Left renal pelvis (tissue), 4 donors: ENCODE measurements around the gene DYNLL2. TPM values are rescaled to one million over a fixed set of nuclear protein-coding genes. Genes with fewer than 3 reads are reported as not detected.
"Not testable (repeated sequence)": the region's sequence is repeated elsewhere in the genome, so short reads cannot be mapped to it uniquely, and the experiment has no call there.

Experiments used
- DNase-seq, 4 donors: peaks; one replicate each; pipeline ENCODE4 v3.0.0-alpha.2; 2013; ENCODE audit warnings: low read depth in 4 of 4, low spot score in 3 of 4
- polyA plus RNA-seq, 4 donors: library from polyadenylated mRNA; unstranded; fragments of 120-200 nt; gene quantifications; one replicate each; pipeline ENCODE4 v1.2.1, GENCODE V29; 2013; ENCODE audit not compliant: insufficient read length in 4 of 4

The DYNLL2 gene
- 10 to 100 TPM; 58.6 to 85.3 (median 76.1) TPM for polyA plus RNA-seq

DNA sequence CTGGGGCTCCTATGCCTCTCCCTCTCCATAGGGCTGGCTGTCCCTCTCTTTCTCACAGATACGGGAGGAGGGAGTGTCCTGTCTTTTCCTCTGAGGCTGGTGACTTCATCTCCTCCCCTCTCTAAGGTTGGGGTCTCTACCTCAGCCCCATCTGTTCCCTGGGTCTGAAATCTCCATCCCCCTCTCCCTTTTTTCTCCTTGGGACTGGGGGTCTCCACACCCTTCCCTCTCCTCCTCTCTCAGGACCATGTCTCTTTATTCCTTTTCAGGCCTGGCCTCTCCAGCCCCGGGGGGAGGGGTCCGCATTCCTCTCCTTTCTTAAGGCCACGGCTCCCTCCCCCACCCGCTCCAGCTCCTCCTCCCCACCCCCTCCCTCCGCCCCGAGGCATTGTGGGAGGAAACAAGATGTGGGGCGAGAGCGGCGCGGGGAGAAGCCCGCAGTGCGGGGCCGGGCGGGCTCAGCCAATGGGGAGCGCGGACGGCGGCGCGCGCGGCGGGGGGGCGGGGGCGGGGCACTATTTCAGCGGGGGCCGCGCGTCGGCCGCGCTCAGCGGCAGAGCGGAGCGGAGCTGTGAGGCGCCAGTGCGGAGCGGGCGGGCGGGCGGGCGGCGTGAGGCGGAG, at the start of gene DYNLL2:
Gene DYNLL2 (plus strand): TSS at position 550 of the 621 bp plus-strand sequence. CDS start 3,672 bp downstream, outside the sequence.
- peak; percentile 82 to 94 (median 93) for DNase-seq

DNA sequence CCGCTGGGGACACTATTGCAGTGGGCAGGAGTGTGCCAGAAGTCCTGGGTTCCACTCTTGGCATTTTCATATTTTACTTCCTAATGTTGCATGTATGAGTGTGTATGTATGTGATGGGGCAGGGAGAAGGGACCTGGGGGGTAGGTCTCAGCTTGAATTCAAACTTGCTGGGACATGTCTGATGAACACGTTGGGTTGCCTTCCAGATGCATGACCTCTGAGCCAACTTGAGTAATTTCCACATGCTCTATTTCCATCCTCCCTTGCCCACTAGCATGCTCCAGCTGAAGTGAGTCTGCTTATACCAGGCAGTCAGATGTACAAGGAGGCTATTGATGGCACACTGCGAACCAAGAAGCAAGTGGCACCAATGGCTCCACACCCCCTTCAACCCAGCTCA, 43.2 kb upstream of the DYNLL2 start:
- no peak for DNase-seq

- DNase-seq: no peak
These were observed 42.8 kb upstream of the DYNLL2 start for GRCh38 chr17:58040386-58040785.

DNA sequence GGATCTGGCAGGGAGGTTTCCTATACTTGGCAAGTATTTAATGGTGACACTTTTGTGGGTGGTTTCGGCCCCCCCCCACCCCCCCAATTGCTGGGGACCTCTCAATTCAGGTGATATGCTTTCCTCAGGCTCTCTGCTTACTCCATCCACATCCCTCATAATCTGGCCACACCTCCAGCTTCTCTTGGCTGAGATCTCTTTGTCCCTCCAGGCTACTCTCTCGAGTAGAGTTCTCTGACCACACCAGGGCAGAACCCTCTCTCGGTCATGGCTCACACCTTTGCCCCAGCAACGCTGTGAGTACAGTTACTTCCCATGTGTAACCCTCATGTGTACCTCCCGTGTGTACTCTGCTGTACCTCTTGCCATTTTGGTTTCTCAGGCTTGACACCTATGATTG, 42.1 kb upstream of the DYNLL2 start:
- no peak for DNase-seq

DNA sequence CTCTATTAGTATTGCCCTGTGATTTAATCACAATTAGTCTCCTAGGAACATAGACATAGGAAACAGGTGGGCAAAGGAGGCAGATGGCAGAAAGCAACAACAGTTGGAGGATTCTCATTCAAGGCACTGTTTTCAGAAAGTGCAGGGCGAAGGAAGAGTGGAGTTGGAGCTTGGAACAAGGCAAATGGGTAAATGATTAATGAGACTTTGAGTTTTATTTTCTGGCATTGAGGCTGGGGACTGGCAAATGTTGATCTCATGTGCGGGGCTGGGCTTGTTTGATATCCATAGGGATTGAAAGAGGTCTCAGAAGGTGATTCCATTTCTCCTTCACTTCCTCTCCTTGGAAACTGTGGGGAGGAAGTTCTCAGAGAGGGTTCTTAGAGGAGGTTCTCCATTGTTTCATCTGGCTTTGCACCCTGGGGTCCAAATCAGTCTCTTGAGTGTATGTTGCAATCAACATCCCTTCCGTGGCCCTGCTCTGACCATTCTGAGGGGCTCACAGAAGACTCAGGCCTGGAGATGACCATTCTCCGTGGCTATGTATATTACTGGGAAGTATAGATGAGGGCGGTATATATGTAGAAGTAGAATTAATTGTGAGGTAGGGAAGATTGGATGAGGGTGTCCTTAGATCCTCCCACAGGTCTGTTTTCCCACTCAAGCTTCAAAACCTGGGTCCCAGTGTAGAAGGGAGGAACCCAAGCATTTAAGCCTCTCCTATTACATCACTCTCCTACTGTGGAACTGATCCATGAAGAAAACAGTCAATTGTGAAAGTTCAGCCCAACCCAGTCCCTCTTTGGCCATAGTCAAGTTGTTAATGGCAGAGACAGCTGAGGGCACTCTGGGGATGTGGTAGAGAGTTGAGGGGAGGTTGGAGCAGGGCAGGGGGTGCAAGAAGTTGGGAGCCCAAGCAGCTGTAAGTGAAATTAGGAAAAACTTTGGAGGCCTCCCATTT, 39.7 kb upstream of the DYNLL2 start:
- no peak for DNase-seq

- DNase-seq: not testable (repeated sequence)
These were observed 39.0 kb upstream of the DYNLL2 start for GRCh38 chr17:58044256-58044655.

GRCh38 chr17:58046239-58047094, 36.8 kb upstream of the DYNLL2 start:
- DNase-seq: no peak

DNA sequence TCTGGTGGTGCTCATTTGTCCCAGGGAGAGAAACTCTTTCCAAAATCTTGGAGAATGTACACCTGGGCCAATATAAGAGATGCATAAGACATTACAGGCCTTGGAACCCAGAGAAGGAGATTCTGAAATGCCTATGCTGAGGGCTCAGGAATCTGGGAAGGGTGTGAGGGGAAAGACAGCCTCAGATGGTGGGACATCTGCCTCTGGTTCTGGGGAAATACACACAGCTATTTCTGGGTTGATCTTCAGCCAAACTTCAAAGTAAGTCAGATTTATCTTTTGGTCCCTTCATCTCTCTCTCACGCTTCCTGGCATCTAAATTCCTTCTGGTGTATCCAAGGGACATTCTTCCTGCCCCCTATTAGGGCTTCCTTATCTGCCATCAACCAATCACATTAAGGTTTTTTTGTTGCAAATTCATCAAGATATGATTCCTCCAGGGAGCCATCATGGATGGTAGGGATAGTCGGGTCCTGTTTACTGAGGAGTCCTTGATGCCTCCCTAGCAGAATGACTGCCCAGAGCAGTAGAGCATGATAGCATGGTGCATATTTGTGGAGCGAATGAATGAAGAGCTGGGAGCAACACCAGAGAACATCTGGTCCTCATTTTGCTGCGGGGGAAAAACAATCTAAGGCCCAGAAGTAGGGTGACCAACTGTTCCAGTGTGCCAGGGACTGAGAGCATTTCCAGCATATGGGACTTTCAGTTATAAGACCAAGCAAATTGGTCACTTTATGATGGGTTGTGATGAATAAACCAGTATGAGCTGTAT, 35.7 kb upstream of the DYNLL2 start:
- no peak for DNase-seq

DNA sequence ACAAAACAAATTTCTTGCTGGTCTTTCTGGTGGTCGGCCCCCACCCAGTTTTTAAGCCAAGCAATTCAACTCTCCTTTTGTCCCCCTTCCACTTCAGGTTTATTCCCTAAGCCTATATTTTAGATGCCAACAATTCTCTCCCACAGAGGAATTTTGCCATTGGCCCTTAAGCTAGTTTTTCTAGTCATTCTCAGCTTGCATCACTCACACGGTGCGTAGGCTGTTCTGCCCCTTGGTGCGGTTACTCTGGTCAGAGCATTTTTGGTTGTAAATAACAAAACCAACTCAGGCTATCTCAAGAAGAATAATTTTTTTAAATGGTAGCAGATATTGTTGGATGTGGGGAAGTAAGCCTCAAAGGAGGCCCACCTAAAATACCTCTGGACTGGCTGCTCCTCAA, 33.7 kb upstream of the DYNLL2 start:
- DNase-seq: no peak

DNA sequence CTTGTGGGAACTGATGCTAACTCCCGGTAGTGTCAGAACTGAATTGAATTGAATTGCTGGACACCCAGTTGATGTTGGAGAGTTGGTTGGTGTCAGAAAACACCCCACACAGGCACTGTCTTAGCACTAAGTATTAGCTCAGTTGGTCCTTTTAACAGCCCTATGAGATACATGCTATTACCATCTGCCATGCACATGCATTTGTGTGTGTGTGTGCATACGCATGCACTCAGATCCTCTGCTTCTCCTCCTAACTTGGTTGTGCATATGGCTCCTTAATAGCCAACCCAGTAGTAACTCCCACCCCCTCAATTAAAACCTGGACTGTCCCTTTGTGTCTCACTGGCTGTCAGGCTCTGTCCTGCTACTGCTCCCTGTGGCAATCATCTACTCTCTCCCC, 32.3 kb upstream of the DYNLL2 start:
- DNase-seq: no peak

- DNase-seq: no peak
These were observed 31.8 kb upstream of the DYNLL2 start for GRCh38 chr17:58051468-58051867.

DNA sequence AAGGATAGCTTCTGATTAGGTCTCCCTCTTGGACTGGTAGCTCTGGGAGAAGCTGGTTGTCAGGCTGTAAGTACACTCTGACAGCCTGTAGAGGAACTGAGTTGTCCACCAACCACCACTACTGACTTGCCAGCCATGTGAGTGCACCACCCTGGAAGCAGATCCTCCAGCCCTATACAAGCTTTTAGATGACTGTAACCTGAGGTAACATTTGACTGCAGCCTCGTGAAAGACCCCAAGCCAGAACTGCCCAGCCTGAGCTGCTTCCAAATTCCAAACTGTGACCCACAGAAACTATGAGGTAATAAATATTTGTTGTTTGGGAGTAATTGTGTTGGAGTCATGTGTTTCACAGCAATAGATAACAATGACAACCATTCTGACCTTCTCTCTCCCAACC, 30.8 kb upstream of the DYNLL2 start:
- no peak for DNase-seq

DNA sequence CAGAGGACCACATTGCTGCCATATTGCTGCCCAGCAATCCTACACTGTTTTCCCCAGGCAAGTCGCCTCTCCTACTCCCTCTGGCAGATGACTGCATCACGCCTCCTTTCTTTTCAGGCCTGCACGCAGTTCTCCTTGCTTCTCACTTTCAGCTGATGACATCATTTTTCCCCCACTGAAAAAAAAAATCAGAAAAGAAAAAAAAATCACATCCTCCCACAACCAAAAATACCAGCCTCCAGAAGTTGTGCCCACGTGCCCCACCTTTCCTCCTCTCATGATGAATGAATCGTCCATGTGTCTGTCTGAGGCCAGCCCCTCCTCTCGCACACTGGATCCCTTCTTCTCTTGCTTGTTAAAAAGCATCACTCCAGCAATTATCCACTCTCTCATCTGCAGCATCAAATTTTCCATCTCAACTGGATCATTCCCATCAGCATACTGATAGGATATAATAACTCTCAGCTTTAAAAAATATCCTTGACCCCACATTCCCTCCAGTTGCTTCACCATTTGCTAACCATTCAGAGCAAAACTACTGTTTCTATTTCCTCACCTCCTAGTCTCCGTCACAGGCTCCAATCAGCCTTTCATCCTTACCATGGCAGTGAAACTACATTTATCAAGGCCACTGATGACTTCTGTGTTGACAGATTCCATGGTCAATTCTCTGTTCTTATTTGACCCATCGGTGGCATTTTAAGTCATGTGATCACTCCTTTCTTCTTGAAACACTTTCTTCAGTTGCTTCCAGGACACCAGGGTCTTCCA, 30.1 kb upstream of the DYNLL2 start:
- no peak for DNase-seq

DNA sequence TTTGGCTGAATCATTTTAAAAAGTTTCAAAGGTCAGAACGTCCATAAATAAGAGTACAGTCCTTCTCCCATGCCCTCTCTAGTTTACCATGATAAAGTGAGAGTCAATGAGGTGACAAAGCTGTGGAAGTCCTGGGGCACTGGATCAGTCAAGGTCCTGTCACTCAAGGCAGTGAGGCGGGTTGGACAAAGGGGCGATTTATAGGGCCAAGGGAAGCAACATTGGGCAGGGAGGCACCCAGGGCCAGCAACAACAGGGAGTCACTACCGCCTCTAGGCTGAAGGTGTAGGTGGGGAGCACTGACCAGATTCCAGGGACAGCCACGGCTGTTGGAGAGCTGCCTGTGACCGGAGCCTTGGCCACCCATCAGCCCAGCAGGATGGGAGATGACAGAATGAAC, 28.6 kb upstream of the DYNLL2 start:
- no peak for DNase-seq

DNA sequence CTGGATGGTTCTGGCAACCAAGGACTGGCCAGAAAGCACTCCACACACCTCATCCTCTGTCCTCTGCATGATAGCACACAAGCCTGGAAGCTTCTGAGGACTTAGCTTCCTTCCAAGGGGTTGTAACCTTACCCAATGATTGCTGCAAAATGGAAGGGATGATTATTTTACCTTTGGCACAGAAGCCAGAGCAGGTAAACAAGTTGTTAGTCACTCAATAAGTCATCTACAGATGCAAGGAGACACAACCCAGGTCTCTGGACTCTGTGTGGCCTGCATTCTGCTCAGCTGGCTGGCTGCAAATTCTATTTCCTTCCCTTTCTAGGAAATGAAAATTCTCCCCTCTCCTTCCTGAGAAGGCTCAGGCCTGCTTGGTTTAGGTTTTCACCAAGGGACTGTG, 26.7 kb upstream of the DYNLL2 start:
- no peak for DNase-seq

DNA sequence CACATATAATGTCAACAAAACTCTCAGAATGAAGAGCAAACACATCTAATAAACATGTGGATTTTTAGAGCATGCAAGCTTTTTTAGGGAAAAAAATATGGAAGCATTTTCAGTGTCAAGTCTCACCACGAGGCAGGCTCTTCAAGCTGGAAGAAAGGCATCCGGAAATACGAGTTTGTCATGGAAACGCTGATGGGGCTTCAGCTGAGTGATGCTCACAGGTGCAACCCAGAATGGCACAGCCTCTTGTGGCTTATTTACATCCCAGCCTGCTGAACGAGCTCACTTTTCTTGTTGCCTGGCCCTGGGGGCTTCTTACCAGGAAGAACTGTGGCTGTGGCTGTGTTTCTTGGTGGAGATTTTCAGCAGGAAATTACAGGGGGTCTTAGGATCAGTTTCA, 24.1 kb upstream of the DYNLL2 start:
- no peak for DNase-seq

GRCh38 chr17:58060596-58061191, 22.5 kb upstream of the DYNLL2 start:
- peak in 1 of 4 donors; percentile 8 for DNase-seq

DNA sequence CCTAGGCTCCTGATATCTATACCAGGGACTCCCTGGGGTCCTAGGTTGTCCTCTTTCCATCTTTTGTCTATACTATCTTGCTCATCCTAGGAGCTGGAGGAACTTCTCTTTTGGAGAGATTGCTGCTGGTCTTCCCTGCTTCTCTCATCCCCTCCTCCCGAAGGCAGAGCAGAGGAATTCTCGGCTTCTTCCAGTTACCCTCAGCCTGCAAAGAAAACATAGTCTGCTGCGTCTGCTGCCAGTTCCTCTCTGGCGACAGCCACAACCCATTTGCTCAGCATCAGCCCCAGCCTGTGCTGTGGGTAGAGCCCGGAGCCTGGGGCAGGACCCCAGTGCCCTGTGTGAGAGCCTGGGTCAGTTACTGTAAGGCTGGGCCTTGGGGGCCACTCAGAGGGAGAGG, 21.5 kb upstream of the DYNLL2 start:
- no peak for DNase-seq

DNA sequence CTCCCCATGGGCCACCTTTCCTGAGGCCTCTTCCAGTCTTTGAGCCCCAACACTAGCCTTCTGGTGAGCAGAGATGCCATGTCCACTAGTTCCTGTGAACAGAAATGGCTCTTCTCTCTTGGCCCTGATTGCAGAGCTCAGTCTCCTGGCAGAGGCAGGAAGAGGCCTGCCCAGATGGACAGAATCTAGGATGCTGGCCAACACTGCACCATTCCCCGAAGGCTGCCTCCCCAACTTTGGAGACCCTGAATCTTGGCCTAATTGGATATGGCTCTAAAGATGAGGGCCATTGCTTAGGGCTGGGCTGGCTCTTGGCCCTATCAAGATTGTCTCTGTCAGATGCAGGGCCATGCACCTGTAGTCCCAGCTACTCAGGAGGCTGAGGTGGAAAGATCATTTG, 18.0 kb upstream of the DYNLL2 start:
- DNase-seq: no peak
